ENCODE measurements around the gene CRHR2.
A peak's percentile ranks its signal among the peaks of the same experiment; 100 is the strongest.

The CRHR2 gene

GRCh38 chr7:30674876-30675275 lies 7.4 kb downstream of the CRHR2 start:
- DNase-seq, result no peak

GRCh38 chr7:30674420-30674819 lies 7.8 kb downstream of the CRHR2 start:
- no peak for DNase-seq

GRCh38 chr7:30671793-30672465 lies 10.3 kb downstream of the CRHR2 start:
- DNase-seq, result peak; percentile 44

- DNase-seq, result no peak
Observed at GRCh38 chr7:30668102-30668501, 14.2 kb downstream of the CRHR2 start.

- no peak for DNase-seq
Observed at GRCh38 chr7:30667172-30667571, 15.1 kb downstream of the CRHR2 start.

- no peak for DNase-seq
Observed at GRCh38 chr7:30665449-30665848, 16.8 kb downstream of the CRHR2 start.

GRCh38 chr7:30665043-30665442 lies 17.2 kb downstream of the CRHR2 start:
- no peak for DNase-seq

GRCh38 chr7:30664184-30664885 lies 17.9 kb downstream of the CRHR2 start:
- no peak for DNase-seq

GRCh38 chr7:30663414-30663813 lies 18.8 kb downstream of the CRHR2 start:
- DNase-seq, result no peak

GRCh38 chr7:30662431-30662939 lies 19.8 kb downstream of the CRHR2 start:
- no peak for DNase-seq

- DNase-seq, result no peak
Observed at GRCh38 chr7:30661926-30662325, 20.3 kb downstream of the CRHR2 start.

- DNase-seq, result no peak
Observed at GRCh38 chr7:30660331-30661255, 21.7 kb downstream of the CRHR2 start.

- no peak for DNase-seq
Observed at GRCh38 chr7:30659312-30659711, 22.9 kb downstream of the CRHR2 start.

GRCh38 chr7:30658479-30659074 lies 23.7 kb downstream of the CRHR2 start:
- no peak for DNase-seq

- DNase-seq, result no peak
Observed at GRCh38 chr7:30657131-30657530, 25.1 kb downstream of the CRHR2 start.

GRCh38 chr7:30656006-30656957 lies 26.0 kb downstream of the CRHR2 start:
- no peak for DNase-seq

- DNase-seq, result no peak
Observed at GRCh38 chr7:30655096-30655970, 26.9 kb downstream of the CRHR2 start.

- no peak for DNase-seq
Observed at GRCh38 chr7:30654296-30655090, 27.8 kb downstream of the CRHR2 start.
